SK-N-SH treated with all-trans-retinoic acid at 6 μM for 48 hours (cell line): ENCODE results near the gene EXOC5.

ENCODE experiments used
- ESRRG ChIP-seq: fragments of 250-450 bp; sonication (Bioruptor Pico); IDR thresholded peaks from 2 replicates; pipeline ENCODE4 v1.6.1; 2021; ENCODE audit warnings: mild to moderate bottlenecking
- RARB ChIP-seq: fragments of 250-450 bp; sonication (Bioruptor Pico); IDR thresholded peaks from 2 replicates; pipeline ENCODE4 v1.8.0; 2021; ENCODE audit warnings: mild to moderate bottlenecking, moderate library complexity
- TCF4 ChIP-seq: fragments of 250-450 bp; sonication (Bioruptor Pico); IDR thresholded peaks from 2 replicates; pipeline ENCODE4 v1.8.0; 2021; ENCODE audit warnings: mild to moderate bottlenecking, moderate library complexity, borderline replicate concordance
- ZC3H10 ChIP-seq: fragments of 250-450 bp; sonication (Bioruptor Pico); IDR thresholded peaks from 2 replicates; pipeline ENCODE4 v1.5.1; 2021; ENCODE audit warnings: mild to moderate bottlenecking, moderate library complexity
- ZFP30 ChIP-seq: fragments of 450-650 bp; formaldehyde crosslinking; IDR thresholded peaks from 2 replicates; pipeline ENCODE4 v1.5.0; 2022; ENCODE audit warnings: mild to moderate bottlenecking, moderate library complexity
- ZNF8 ChIP-seq: fragments of 450-650 bp; formaldehyde crosslinking; IDR thresholded peaks from 2 replicates; pipeline ENCODE4 v1.5.0; 2020; ENCODE audit warnings: mild to moderate bottlenecking, moderate library complexity
- TF ChIP-seq, protein P1 (sequence below): fragments of 250-450 bp; sonication (Bioruptor Pico); IDR thresholded peaks from 2 replicates; pipeline ENCODE4 v1.5.1; 2020; ENCODE audit warnings: low read depth, mild to moderate bottlenecking, moderate library complexity
- TF ChIP-seq, protein P2 (sequence below): fragments of 250-450 bp; sonication (Bioruptor Pico); IDR thresholded peaks from 2 replicates; pipeline ENCODE4 v1.8.0; 2020; ENCODE audit warnings: mild to moderate bottlenecking, moderate library complexity, borderline replicate concordance
- TF ChIP-seq, protein P3 (sequence below): fragments of 250-450 bp; sonication (Bioruptor Pico); IDR thresholded peaks from 2 replicates; pipeline ENCODE4 v1.5.0; 2020; ENCODE audit warnings: mild to moderate bottlenecking, moderate library complexity
- TF ChIP-seq, protein P4 (sequence below): fragments of 250-450 bp; sonication (Bioruptor Pico); IDR thresholded peaks from 2 replicates; pipeline ENCODE4 v1.5.1; 2021; ENCODE audit warnings: mild to moderate bottlenecking, moderate library complexity

DNA sequence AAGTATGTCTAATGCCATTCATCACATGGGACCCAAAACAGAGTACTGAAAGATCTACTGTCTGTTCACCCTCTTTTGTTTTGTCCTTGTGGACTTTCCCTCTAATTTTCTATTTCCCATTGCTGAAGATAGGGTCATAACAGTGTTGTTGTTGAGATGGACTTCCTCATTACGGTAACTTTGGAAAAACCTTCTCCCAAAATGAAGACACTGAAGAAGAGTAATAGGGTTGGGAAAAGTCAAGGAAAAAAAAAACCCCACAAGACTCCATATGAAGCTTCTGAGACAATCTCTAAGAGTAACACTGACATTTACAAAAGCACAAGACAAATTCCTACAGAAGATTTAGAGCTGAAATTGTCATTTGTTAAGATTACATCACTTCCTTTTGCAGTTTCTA is 36.7 kb downstream of the EXOC5 start:
- TF ChIP-seq ZNF8 (no peak), ESRRG (CRISPR knock-in tag) (no peak), RARB (CRISPR knock-in tag) (no peak), TCF4 (CRISPR knock-in tag) (no peak), ZFP30 (CRISPR knock-in tag) (no peak), ZC3H10 (no peak)
- TF ChIP-seq, protein P1, sequence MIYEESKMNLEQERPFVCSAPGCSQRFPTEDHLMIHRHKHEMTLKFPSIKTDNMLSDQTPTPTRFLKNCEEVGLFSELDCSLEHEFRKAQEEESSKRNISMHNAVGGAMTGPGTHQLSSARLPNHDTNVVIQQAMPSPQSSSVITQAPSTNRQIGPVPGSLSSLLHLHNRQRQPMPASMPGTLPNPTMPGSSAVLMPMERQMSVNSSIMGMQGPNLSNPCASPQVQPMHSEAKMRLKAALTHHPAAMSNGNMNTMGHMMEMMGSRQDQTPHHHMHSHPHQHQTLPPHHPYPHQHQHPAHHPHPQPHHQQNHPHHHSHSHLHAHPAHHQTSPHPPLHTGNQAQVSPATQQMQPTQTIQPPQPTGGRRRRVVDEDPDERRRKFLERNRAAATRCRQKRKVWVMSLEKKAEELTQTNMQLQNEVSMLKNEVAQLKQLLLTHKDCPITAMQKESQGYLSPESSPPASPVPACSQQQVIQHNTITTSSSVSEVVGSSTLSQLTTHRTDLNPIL (CRISPR knock-in tag) = no peak
- TF ChIP-seq, protein P2, sequence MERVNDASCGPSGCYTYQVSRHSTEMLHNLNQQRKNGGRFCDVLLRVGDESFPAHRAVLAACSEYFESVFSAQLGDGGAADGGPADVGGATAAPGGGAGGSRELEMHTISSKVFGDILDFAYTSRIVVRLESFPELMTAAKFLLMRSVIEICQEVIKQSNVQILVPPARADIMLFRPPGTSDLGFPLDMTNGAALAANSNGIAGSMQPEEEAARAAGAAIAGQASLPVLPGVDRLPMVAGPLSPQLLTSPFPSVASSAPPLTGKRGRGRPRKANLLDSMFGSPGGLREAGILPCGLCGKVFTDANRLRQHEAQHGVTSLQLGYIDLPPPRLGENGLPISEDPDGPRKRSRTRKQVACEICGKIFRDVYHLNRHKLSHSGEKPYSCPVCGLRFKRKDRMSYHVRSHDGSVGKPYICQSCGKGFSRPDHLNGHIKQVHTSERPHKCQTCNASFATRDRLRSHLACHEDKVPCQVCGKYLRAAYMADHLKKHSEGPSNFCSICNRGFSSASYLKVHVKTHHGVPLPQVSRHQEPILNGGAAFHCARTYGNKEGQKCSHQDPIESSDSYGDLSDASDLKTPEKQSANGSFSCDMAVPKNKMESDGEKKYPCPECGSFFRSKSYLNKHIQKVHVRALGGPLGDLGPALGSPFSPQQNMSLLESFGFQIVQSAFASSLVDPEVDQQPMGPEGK (CRISPR knock-in tag) = no peak
- TF ChIP-seq, protein P3, sequence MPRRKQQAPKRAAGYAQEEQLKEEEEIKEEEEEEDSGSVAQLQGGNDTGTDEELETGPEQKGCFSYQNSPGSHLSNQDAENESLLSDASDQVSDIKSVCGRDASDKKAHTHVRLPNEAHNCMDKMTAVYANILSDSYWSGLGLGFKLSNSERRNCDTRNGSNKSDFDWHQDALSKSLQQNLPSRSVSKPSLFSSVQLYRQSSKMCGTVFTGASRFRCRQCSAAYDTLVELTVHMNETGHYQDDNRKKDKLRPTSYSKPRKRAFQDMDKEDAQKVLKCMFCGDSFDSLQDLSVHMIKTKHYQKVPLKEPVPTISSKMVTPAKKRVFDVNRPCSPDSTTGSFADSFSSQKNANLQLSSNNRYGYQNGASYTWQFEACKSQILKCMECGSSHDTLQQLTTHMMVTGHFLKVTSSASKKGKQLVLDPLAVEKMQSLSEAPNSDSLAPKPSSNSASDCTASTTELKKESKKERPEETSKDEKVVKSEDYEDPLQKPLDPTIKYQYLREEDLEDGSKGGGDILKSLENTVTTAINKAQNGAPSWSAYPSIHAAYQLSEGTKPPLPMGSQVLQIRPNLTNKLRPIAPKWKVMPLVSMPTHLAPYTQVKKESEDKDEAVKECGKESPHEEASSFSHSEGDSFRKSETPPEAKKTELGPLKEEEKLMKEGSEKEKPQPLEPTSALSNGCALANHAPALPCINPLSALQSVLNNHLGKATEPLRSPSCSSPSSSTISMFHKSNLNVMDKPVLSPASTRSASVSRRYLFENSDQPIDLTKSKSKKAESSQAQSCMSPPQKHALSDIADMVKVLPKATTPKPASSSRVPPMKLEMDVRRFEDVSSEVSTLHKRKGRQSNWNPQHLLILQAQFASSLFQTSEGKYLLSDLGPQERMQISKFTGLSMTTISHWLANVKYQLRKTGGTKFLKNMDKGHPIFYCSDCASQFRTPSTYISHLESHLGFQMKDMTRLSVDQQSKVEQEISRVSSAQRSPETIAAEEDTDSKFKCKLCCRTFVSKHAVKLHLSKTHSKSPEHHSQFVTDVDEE (CRISPR knock-in tag) = no peak
- TF ChIP-seq, protein P4, sequence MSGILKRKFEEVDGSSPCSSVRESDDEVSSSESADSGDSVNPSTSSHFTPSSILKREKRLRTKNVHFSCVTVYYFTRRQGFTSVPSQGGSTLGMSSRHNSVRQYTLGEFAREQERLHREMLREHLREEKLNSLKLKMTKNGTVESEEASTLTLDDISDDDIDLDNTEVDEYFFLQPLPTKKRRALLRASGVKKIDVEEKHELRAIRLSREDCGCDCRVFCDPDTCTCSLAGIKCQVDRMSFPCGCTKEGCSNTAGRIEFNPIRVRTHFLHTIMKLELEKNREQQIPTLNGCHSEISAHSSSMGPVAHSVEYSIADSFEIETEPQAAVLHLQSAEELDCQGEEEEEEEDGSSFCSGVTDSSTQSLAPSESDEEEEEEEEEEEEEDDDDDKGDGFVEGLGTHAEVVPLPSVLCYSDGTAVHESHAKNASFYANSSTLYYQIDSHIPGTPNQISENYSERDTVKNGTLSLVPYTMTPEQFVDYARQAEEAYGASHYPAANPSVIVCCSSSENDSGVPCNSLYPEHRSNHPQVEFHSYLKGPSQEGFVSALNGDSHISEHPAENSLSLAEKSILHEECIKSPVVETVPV (CRISPR knock-in tag) = no peak
